Type B pancreatic cell (in vitro differentiated cells): Measurements from ENCODE around the gene CAB39. TPM values are rescaled to one million over a fixed set of nuclear protein-coding genes. Genes with fewer than 3 reads are reported as not detected.
A peak's percentile ranks its signal among the peaks of the same experiment; 100 is the strongest.

Source experiments
- DNase-seq: peaks from one replicate; pipeline ENCODE4 v3.0.0; 2021; ENCODE audit warnings: mixed read lengths; ENCODE audit not compliant: unreplicated experiment; ENCODE audit errors: extremely low spot score
- H3K27ac Mint-ChIP-seq: 2 replicates; pipeline ENCODE4 v1.8.0; 2021; ENCODE audit warnings: mild to moderate bottlenecking, mixed read lengths
- H3K27me3 Mint-ChIP-seq: 2 replicates; pipeline ENCODE4 v1.8.0; 2021; ENCODE audit warnings: mixed read lengths
- H3K36me3 Mint-ChIP-seq: 2 replicates; pipeline ENCODE4 v1.8.0; 2021; ENCODE audit warnings: mixed read lengths
- H3K4me1 Mint-ChIP-seq: one replicate; pipeline ENCODE4 v1.8.0; 2021; ENCODE audit warnings: mixed read lengths; ENCODE audit not compliant: unreplicated experiment
- H3K4me3 Mint-ChIP-seq: 2 replicates; pipeline ENCODE4 v1.8.0; 2021; ENCODE audit warnings: mild to moderate bottlenecking, mixed read lengths
- H3K9me3 Mint-ChIP-seq: 2 replicates; pipeline ENCODE4 v1.8.0; 2021; ENCODE audit warnings: mixed read lengths
- CTCF ChIP-seq: fragments of 200-600 bp; sonication (generic); conservative IDR thresholded peaks from 2 replicates; pipeline ENCODE4 v1.5.0; 2021; ENCODE audit warnings: antibody characterized with exemption, mild to moderate bottlenecking
- total RNA-seq: library from RNA; stranded (reverse); gene quantifications from 2 replicates; pipeline ENCODE4 v1.2.1, GENCODE V29; 2021; ENCODE audit warnings: low replicate concordance

The CAB39 gene
- total RNA-seq, 1 donor from 2014 or later: 49.2 TPM

- H3K27ac Mint-ChIP-seq: peak overlapping the region; percentile 48
These were observed 23.2 kb downstream of the CAB39 start for GRCh38 chr2:230735884-230736283.

DNA sequence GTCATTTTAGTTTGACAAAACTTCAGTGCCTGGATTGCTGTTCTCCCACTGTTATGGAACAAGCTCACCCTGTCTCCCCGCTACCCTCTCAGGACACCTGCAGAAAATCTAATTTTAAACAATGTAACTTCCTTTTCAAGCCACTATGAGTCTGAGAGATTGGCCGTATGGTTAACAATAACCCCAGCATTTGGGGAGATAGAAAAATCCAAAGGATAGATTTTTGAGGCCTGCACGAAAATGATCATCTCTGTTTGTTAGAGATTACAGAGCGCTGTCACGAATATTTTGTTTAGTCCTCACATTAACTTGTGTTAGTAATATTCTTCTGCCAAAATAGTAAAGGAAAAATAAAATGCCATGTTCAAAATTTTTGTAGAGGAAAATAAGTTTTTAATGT is 24.7 kb downstream of the CAB39 start:
- Mint-ChIP-seq H3K4me3 (no peak overlapping the region), H3K9me3 (no peaks in the 10 kb centered on the region), H3K36me3 (peaks cover 18% of the 10 kb centered on the region), H3K4me1 (peaks cover 34% of the 10 kb centered on the region), H3K27me3 (no peaks in the 10 kb centered on the region), H3K27ac (peak overlapping the region; percentile 71)
- no peak for DNase-seq
- no peak for TF ChIP-seq CTCF

More at GRCh38 chr2:230735884-230736283, 23.2 kb downstream of the CAB39 start:
- Mint-ChIP-seq H3K36me3 (peaks cover 13% of the 10 kb centered on the region), H3K4me1 (peaks cover 34% of the 10 kb centered on the region), H3K27me3 (no peaks in the 10 kb centered on the region), H3K9me3 (no peaks in the 10 kb centered on the region), H3K4me3 (no peak overlapping the region)
- no peak for DNase-seq
- no peak for TF ChIP-seq CTCF

DNA sequence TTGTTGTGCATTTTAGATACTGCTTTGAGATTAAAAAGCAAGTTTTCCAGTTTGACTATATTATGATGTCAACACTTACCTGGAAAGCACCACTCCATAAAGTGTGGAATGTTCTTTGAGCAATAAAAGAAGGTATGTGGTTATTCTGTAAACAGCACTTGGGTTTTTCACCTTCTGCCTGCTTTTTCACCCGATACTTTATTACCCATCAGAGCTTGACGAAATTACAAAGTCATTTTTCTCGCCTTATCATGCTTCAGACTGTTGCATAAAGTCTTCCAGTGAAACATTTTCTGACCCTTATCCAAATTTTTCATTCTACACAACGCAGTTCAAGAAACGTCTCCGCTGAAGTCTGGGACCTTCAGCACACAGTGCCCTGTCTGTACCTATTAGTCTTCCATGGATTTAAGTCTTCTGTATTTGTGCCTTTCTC is 25.2 kb downstream of the CAB39 start:
- peak overlapping the region; percentile 10 for H3K4me3 Mint-ChIP-seq
- no peaks in the 10 kb centered on the region for H3K27me3 Mint-ChIP-seq
- TF ChIP-seq CTCF: no peak
- H3K9me3 Mint-ChIP-seq: no peaks in the 10 kb centered on the region
- DNase-seq: no peak
- peaks cover 34% of the 10 kb centered on the region for H3K4me1 Mint-ChIP-seq
- H3K36me3 Mint-ChIP-seq: peaks cover 14% of the 10 kb centered on the region
- H3K27ac Mint-ChIP-seq: peak overlapping the region; percentile 71

- Mint-ChIP-seq H3K4me3 (no peak overlapping the region), H3K27ac (peak overlapping the region; percentile 71), H3K36me3 (peaks cover 14% of the 10 kb centered on the region), H3K4me1 (peaks cover 30% of the 10 kb centered on the region), H3K9me3 (no peaks in the 10 kb centered on the region), H3K27me3 (no peaks in the 10 kb centered on the region)
- no peak for DNase-seq
- TF ChIP-seq CTCF: no peak
These were observed 25.8 kb downstream of the CAB39 start for GRCh38 chr2:230738391-230738811.

GRCh38 chr2:230738924-230739323 is 26.3 kb downstream of the CAB39 start:
- Mint-ChIP-seq H3K27ac (peak overlapping the region; percentile 71), H3K4me1 (peaks cover 30% of the 10 kb centered on the region)

More at GRCh38 chr2:230738924-230739323, 26.3 kb downstream of the CAB39 start:
- H3K4me3 Mint-ChIP-seq: no peak overlapping the region
- no peak for DNase-seq
- no peak for TF ChIP-seq CTCF
- peaks cover 14% of the 10 kb centered on the region for H3K36me3 Mint-ChIP-seq
- H3K9me3 Mint-ChIP-seq: no peaks in the 10 kb centered on the region
- H3K27me3 Mint-ChIP-seq: no peaks in the 10 kb centered on the region
